Measurements from ENCODE around the gene MRPL36.

DNA sequence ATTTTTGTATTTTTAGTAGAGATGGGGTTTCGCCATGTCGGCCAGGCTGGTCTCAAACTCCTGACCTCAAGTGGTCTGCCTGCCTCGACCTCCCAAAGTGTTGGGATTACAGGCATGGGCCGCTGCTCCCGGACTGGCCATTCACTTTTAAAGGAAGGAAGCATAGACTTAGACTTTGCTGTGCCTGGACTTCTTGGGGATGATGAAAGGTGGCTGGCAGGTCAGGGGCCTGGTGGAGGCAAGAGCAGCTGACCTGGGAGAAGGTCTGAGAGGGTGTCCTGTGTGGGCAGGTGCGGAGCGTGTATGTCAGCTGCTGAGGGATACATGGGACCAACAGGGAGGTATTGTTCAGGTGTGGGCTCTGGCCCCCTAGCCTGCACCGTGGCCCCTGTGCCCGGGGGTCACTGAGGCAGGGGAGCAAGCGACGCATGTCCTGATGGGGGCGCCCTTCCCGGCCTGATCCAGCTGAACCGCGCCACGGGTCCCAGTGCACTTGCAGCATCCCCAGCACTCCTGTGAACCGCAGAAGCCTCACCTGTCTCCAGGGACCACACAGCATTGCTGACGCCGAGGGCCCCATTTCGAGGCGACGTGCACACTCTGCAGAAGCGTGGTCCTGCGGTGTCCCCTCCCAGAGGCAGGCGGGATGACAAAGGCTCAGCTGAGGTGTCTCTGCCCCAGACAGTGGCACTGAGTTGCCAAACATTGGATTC lies 24.6 kb upstream of the MRPL36 start:
- TF ChIP-seq POLR2AphosphoS5 (IDR thresholded peaks at IDR 0.05; ENCODE audit: borderline replicate concordance, low read depth, low read length) (no peak), EZH2 (IDR thresholded peaks at IDR 0.05) (no peak), FOXP2 (optimal IDR thresholded peaks at IDR 0.05; ENCODE audit: control extremely low read depth, extremely low read length, insufficient read depth) (no peak)

Measured in SK-N-MC (cell line).